Astrocyte (in vitro differentiated cells and primary cell): ENCODE measurements around the gene ITGA3. TPM values are rescaled to one million over a fixed set of nuclear protein-coding genes. Genes with fewer than 3 reads are reported as not detected.

Experiments
- DNase-seq: peaks from one replicate; pipeline ENCODE4 v3.0.0-alpha.2; 2010; ENCODE audit warnings: low read depth
- FAIRE-seq: peaks from 2 replicates; lab custom pipeline; 2011; peaks lifted over from hg19 to GRCh38; lab: Jason Lieb, UNC
- H2AFZ ChIP-seq: 2 replicates; pipeline ENCODE4 v1.6.0; 2012; ENCODE audit warnings: low read depth, low read length, inconsistent platforms
- H3K27ac ChIP-seq: 2 replicates; pipeline ENCODE4 v1.5.1; 2011; ENCODE audit warnings: low read depth, low read length, inconsistent platforms
- H3K27me3 ChIP-seq: 2 replicates; pipeline ENCODE4 v1.6.0; 2011; ENCODE audit warnings: low read length, inconsistent platforms; ENCODE audit not compliant: insufficient read depth
- H3K36me3 ChIP-seq: 2 replicates; pipeline ENCODE4 v1.5.1; 2011; ENCODE audit warnings: low read length, inconsistent platforms; ENCODE audit not compliant: insufficient read depth
- H3K4me1 ChIP-seq: 2 replicates; pipeline ENCODE4 v1.5.1; 2011; ENCODE audit warnings: low read length, inconsistent platforms; ENCODE audit not compliant: insufficient read depth
- H3K4me2 ChIP-seq: 2 replicates; pipeline ENCODE4 v1.6.0; 2012; ENCODE audit warnings: low read length, inconsistent platforms
- H3K4me3 ChIP-seq: 2 replicates; pipeline ENCODE4 v1.5.1; 2011; ENCODE audit warnings: low read depth, mild to moderate bottlenecking, low read length, inconsistent platforms; ENCODE audit not compliant: insufficient read depth
- H3K79me2 ChIP-seq: 2 replicates; pipeline ENCODE4 v1.6.0; 2012; ENCODE audit warnings: mild to moderate bottlenecking, low read length, inconsistent platforms; ENCODE audit not compliant: insufficient read depth
- H3K9ac ChIP-seq: 2 replicates; pipeline ENCODE4 v1.6.0; 2012; ENCODE audit warnings: mild to moderate bottlenecking, low read length, inconsistent platforms
- H3K9me3 ChIP-seq: 2 replicates; pipeline ENCODE4 v1.5.1; 2012; ENCODE audit warnings: low read depth, mild to moderate bottlenecking, low read length, inconsistent platforms; ENCODE audit not compliant: insufficient read depth
- H4K20me1 ChIP-seq: 2 replicates; pipeline ENCODE4 v1.6.0; 2012; ENCODE audit warnings: low read length, inconsistent platforms; ENCODE audit not compliant: insufficient read depth
- H3K27ac Mint-ChIP-seq: one replicate; pipeline ENCODE4 v1.8.0; 2021; ENCODE audit warnings: mild to moderate bottlenecking, mixed read lengths; ENCODE audit not compliant: unreplicated experiment
- H3K27me3 Mint-ChIP-seq: one replicate; pipeline ENCODE4 v1.8.0; 2021; ENCODE audit warnings: low read depth, mixed read lengths; ENCODE audit not compliant: unreplicated experiment
- H3K36me3 Mint-ChIP-seq: one replicate; pipeline ENCODE4 v1.8.0; 2021; ENCODE audit warnings: low read depth, mixed read lengths; ENCODE audit not compliant: unreplicated experiment
- H3K4me1 Mint-ChIP-seq: one replicate; pipeline ENCODE4 v1.8.0; 2021; ENCODE audit warnings: low read depth, mixed read lengths; ENCODE audit not compliant: unreplicated experiment
- H3K4me3 Mint-ChIP-seq: one replicate; pipeline ENCODE4 v1.8.0; 2021; ENCODE audit warnings: mild to moderate bottlenecking, moderate library complexity, mixed read lengths; ENCODE audit not compliant: unreplicated experiment
- H3K9me3 Mint-ChIP-seq: one replicate; pipeline ENCODE4 v1.8.0; 2021; ENCODE audit warnings: mild to moderate bottlenecking, mixed read lengths; ENCODE audit not compliant: unreplicated experiment
- EZH2 ChIP-seq: IDR thresholded peaks from 2 replicates; pipeline ENCODE4 v1.6.1; 2012; ENCODE audit warnings: mild to moderate bottlenecking, low read length, inconsistent platforms; ENCODE audit not compliant: insufficient read depth
- total RNA-seq: library from RNA; stranded (reverse); gene quantifications from 2 replicates; pipeline ENCODE4 v1.2.1, GENCODE V29; 2021
- TF ChIP-seq, protein P1 (sequence below): IDR thresholded peaks from 2 replicates; pipeline ENCODE4 v1.5.1; 2011; ENCODE audit warnings: low read depth, mild to moderate bottlenecking, inconsistent platforms, low read length, moderate library complexity; ENCODE audit not compliant: insufficient read depth

The ITGA3 gene
- total RNA-seq, 1 donor from 2014 or later = 319 TPM

DNA sequence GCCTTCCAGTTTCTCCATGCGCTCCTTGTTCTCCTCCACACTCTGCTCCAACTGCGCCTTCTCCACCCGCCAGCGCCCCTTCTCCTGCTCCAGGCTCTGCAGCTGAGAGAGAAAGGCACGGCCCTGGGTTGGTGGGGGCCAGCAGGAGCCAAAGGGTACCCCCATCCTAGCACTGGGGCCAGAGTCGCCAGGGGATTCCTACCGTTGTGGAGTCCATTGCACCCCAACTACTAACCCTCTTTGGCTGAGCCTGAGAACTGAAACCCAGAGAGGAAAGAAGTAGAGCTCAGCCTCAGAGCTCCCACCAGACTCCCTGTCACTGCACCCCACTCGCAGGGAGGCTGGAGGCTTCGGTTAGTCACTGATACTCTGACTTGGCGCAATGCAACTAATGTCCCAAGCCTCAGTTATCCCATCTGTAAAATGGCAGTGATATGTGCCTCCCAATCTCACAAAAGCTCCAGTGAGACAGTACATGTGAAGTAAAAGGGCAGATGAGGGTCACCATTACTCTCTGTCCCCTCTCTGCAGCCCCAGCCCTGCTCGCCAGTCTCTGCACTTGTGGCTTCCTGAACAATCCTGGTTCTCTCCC, 80.3 kb downstream of the ITGA3 start:
- H3K4me2 ChIP-seq = no peak overlapping the region
- peaks cover 11% of the 10 kb centered on the region for H3K4me1 Mint-ChIP-seq
- no peak overlapping the region for H3K9ac ChIP-seq
- H3K4me1 ChIP-seq = peaks cover 19% of the 10 kb centered on the region
- no peaks in the 10 kb centered on the region for H3K9me3 Mint-ChIP-seq
- no peak overlapping the region for H3K27ac Mint-ChIP-seq
- H3K79me2 ChIP-seq = peaks cover 24% of the 10 kb centered on the region
- TF ChIP-seq EZH2 = no peak
- TF ChIP-seq, protein P1, sequence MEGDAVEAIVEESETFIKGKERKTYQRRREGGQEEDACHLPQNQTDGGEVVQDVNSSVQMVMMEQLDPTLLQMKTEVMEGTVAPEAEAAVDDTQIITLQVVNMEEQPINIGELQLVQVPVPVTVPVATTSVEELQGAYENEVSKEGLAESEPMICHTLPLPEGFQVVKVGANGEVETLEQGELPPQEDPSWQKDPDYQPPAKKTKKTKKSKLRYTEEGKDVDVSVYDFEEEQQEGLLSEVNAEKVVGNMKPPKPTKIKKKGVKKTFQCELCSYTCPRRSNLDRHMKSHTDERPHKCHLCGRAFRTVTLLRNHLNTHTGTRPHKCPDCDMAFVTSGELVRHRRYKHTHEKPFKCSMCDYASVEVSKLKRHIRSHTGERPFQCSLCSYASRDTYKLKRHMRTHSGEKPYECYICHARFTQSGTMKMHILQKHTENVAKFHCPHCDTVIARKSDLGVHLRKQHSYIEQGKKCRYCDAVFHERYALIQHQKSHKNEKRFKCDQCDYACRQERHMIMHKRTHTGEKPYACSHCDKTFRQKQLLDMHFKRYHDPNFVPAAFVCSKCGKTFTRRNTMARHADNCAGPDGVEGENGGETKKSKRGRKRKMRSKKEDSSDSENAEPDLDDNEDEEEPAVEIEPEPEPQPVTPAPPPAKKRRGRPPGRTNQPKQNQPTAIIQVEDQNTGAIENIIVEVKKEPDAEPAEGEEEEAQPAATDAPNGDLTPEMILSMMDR = no peak
- no peak overlapping the region for H3K4me3 Mint-ChIP-seq
- FAIRE-seq (no peak), DNase-seq (no peak)
- H4K20me1 ChIP-seq = peaks cover 85% of the 10 kb centered on the region
- H3K9me3 ChIP-seq = no peaks in the 10 kb centered on the region
- no peaks in the 10 kb centered on the region for H3K27me3 Mint-ChIP-seq
- no peaks in the 10 kb centered on the region for H3K27me3 ChIP-seq
- H3K36me3 Mint-ChIP-seq = peaks cover 37% of the 10 kb centered on the region
- no peak overlapping the region for H2AFZ ChIP-seq
- H3K4me3 ChIP-seq = no peak overlapping the region
- H3K36me3 ChIP-seq = peaks cover 30% of the 10 kb centered on the region
- no peak overlapping the region for H3K27ac ChIP-seq

GRCh38 chr17:50137042-50137441, 81.1 kb downstream of the ITGA3 start:
- TF ChIP-seq, protein P1 = no peak
- no peak for TF ChIP-seq EZH2
- Histone ChIP-seq H3K4me1 (peaks cover 19% of the 10 kb centered on the region), H3K27me3 (no peaks in the 10 kb centered on the region), H3K9me3 (no peaks in the 10 kb centered on the region), H3K27ac (no peak overlapping the region), H2AFZ (no peak overlapping the region), H3K9ac (no peak overlapping the region), H4K20me1 (peaks cover 92% of the 10 kb centered on the region), H3K4me2 (no peak overlapping the region), H3K4me3 (no peak overlapping the region), H3K79me2 (peaks cover 29% of the 10 kb centered on the region), H3K36me3 (peaks cover 38% of the 10 kb centered on the region)
- H3K4me3 Mint-ChIP-seq = no peak overlapping the region
- no peaks in the 10 kb centered on the region for H3K27me3 Mint-ChIP-seq
- H3K36me3 Mint-ChIP-seq = peaks cover 44% of the 10 kb centered on the region
- FAIRE-seq (no peak), DNase-seq (no peak)
- peaks cover 9% of the 10 kb centered on the region for H3K4me1 Mint-ChIP-seq
- peak overlapping the region; percentile 41 for H3K27ac Mint-ChIP-seq
- H3K9me3 Mint-ChIP-seq = no peaks in the 10 kb centered on the region

DNA sequence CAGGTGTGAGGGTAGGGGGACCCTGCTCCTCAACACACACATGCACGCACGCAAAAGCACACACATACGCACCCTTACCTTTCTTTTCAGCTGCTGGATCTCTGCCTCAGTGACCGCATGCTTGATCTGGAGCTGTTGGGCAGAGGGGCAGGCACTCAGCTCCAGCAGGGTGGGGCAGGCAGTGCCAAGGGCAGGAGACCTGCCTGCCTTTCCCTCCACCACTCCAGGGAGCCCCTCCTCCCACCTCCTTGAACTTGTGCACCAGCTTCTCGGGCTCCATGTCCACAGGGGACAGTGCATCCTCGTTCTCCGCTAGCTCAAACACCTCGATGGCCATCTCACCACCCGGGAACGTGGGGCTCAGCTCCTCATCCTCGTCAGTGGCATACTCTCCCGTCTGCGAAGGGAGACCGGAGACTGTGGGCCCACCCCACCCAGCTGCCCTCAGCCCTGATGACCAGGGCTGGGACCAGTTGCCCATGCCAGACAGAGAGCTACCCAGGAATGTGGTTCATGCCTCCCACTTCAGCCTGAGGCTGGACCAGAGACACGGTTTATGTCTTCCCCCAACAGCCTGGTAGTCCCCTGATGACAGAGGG, 83.4 kb downstream of the ITGA3 start:
- H3K4me1 ChIP-seq = peaks cover 9% of the 10 kb centered on the region
- H3K9me3 Mint-ChIP-seq = no peaks in the 10 kb centered on the region
- FAIRE-seq = no peak

More for the DNA sequence above, 83.4 kb downstream of the ITGA3 start:
- H3K4me3 ChIP-seq = no peak overlapping the region
- no peak for DNase-seq
- H3K27ac ChIP-seq = no peak overlapping the region
- peaks cover 45% of the 10 kb centered on the region for H3K36me3 ChIP-seq
- peak; percentile 32 for TF ChIP-seq EZH2
- TF ChIP-seq, protein P1 = no peak
- peaks cover 51% of the 10 kb centered on the region for H3K79me2 ChIP-seq
- H3K9ac ChIP-seq = no peak overlapping the region
- Mint-ChIP-seq H3K4me3 (no peak overlapping the region), H3K36me3 (peaks cover 62% of the 10 kb centered on the region), H3K27ac (no peak overlapping the region), H3K4me1 (no peaks in the 10 kb centered on the region), H3K27me3 (no peaks in the 10 kb centered on the region)
- no peak overlapping the region for H2AFZ ChIP-seq
- H4K20me1 ChIP-seq = peaks cover 94% of the 10 kb centered on the region
- H3K27me3 ChIP-seq = no peaks in the 10 kb centered on the region
- no peaks in the 10 kb centered on the region for H3K9me3 ChIP-seq
- H3K4me2 ChIP-seq = no peak overlapping the region
